Panc1 (cell line): ENCODE data around the gene GRAMD4.

ENCODE experiments used
- POLR2AphosphoS5 ChIP-seq: IDR thresholded peaks from 2 replicates; pipeline ENCODE4 v1.6.1; 2012; ENCODE audit warnings: mild to moderate bottlenecking, low read depth, low read length, moderate library complexity
- SIN3A ChIP-seq: IDR thresholded peaks from 2 replicates; pipeline ENCODE4 v1.6.1; 2012; ENCODE audit warnings: low read depth, mild to moderate bottlenecking, low read length, moderate library complexity, borderline replicate concordance; ENCODE audit not compliant: insufficient read depth
- TF ChIP-seq, protein P1 (sequence below): fragments of 450-650 bp; IDR thresholded peaks from 2 replicates; pipeline ENCODE4 v1.5.1; 2017; ENCODE audit warnings: mild to moderate bottlenecking

DNA sequence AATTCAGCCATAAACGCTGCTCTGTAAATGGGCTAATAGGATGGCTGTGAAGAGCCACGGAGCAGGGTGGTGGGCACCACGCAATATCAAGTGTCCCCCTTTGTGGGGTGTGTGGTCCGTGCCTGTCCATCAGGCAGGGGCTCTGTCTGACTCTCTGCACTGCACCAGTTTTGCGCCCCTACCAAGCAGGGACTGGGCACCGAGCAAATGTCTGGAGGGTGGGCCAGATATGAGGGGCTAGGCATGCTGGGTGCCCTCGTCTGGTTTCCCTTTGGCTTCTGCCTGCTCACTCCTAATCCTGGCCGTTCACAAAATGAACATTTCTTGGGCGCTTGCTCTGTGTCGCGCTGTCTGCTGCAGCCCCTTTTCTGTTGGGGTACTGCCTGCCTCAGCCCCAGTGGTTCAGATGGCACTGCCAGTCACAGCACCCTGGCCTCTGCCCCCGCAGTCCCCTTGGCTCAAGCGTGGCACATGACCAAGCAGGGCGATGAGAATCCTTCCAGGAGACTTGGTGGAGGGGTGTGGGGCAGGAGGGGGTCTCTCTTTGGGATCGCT, 45.7 kb upstream of the GRAMD4 start:
- TF ChIP-seq, protein P1, sequence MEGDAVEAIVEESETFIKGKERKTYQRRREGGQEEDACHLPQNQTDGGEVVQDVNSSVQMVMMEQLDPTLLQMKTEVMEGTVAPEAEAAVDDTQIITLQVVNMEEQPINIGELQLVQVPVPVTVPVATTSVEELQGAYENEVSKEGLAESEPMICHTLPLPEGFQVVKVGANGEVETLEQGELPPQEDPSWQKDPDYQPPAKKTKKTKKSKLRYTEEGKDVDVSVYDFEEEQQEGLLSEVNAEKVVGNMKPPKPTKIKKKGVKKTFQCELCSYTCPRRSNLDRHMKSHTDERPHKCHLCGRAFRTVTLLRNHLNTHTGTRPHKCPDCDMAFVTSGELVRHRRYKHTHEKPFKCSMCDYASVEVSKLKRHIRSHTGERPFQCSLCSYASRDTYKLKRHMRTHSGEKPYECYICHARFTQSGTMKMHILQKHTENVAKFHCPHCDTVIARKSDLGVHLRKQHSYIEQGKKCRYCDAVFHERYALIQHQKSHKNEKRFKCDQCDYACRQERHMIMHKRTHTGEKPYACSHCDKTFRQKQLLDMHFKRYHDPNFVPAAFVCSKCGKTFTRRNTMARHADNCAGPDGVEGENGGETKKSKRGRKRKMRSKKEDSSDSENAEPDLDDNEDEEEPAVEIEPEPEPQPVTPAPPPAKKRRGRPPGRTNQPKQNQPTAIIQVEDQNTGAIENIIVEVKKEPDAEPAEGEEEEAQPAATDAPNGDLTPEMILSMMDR, result no peak
- TF ChIP-seq POLR2AphosphoS5, result no peak
- TF ChIP-seq SIN3A, result no peak
